Stimulated activated naive CD8-positive, alpha-beta T cell treated with anti-CD3 and anti-CD28 coated beads, Interleukin-15, Interleukin-2, amounts not matched to agents 100 U/mL and 50 U/mL, for 24 hours (primary cell): Measurements from ENCODE around the gene LASP1.
"Not testable (repeated sequence)": the region's sequence is repeated elsewhere in the genome, so short reads cannot be mapped to it uniquely, and the experiment has no call there.

ENCODE experiments used
- ATAC-seq: fragments of 150-1000 bp; cut with Tn5 transposase; one replicate; pipeline ENCODE4 v1.10.0; 2021
- DNase-seq: peaks from one replicate; pipeline ENCODE4 v3.0.0; 2021

The LASP1 gene

DNA sequence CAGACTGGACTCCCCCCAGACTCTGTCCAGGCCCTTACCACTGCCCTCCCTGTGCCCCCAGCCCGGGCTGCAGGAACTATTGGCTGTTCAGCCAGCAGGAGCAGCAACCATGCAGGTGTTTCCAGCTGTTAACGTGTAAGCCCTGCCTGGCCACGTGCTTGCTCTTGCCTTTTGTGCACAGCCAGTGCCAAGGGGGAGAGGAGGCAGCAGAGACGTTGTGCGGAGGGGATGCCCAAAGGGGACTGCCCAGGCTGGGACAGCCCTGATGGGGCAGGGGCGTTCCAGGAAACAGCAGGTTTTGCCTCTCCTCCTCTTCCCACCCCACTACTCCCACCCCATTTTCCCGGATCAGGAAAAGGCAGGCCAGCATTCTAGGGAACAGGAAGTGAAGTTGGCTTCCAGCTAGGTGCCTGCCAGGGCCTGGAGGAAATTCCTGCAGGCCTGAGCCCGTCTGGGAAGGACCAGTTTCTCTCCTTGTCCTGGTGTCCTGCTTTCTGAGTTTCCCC is 38.9 kb downstream of the LASP1 start:
- ATAC-seq (peak; percentile 53), DNase-seq (no peak)

GRCh38 chr17:38910325-38910724 is 40.5 kb downstream of the LASP1 start:
- DNase-seq (no peak), ATAC-seq (no peak)

DNA sequence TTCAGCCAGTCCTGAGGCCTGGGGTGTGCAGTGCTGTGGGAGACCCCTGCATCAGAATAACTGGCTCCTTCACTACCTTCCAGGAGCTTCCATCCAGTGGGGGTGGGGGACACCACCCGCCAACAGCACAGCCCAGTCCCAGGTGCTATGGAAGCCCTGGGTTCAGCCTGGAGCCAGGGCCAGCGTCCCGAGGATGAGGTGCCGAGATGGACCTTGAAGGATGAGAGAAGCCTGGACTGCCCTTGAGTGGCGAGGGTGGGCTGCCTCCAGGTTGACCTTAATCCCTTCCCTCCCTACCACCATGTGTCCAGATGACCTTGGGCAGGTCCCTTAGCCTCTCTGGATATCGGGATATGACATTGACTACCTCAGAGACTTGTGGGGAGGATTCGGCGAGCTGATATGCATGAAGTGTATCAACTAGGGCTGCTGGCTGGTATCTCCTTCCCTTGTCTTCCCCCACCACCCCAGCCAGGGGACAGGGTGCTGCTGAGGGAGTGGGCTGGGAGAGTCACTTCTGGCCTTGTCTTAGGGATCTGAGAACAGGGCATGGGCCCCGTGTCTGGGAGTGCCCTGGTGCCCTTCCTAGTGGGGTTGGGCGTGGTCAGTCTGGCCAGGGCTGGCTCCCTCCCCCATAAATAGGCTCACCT is 41.3 kb downstream of the LASP1 start:
- no peak for DNase-seq
- no peak for ATAC-seq

DNA sequence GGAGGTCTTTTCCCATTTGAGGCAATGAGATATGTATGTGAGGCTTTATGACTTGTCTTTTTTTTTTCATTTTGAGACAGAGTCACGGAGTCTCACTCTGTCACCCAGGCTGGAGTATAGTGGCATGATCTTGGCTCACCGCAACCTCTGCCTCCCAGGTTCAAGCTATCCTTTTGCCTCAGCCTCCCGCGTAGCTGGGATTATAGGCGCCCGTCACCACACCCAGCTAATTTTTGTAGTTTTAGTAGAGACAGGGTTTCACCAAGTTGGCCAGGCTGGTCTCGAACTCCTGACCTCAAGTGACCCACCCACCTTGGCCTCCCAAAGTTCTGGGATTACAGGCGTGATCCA is 41.8 kb downstream of the LASP1 start:
- not testable (repeated sequence) for ATAC-seq, DNase-seq

DNA sequence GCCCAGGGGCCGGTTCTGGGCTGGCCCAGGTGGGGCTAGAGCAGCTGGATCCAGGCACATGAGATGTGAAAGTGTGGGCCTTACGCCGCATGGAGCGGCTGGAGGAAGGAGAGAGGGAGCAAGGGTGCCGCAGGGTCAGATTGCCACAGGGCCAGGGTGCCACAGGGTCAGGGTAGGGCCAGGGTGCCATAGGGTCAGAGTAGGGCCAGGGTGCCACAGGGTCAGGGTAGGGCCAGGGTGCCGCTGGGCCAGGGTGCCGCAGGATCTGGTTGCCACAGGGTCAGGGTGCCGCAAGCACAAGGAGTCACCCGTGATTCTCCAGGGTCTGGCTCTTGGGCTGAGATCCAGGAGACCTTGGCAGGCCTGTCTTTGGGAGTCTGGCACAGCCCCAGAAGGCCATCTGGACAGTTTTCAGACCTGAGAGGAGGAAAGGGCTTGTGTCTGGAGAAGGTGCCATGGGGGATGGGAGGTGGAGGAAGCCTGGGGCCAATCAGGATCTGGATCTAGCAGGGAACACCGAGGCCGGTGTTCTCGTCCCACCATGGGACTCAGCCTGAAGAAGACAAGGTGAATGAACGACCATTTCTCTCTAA is 42.5 kb downstream of the LASP1 start:
- DNase-seq (no peak), ATAC-seq (no peak)

GRCh38 chr17:38914741-38915638 is 45.1 kb downstream of the LASP1 start:
- ATAC-seq, result peak; percentile 21
- DNase-seq, result no peak

DNA sequence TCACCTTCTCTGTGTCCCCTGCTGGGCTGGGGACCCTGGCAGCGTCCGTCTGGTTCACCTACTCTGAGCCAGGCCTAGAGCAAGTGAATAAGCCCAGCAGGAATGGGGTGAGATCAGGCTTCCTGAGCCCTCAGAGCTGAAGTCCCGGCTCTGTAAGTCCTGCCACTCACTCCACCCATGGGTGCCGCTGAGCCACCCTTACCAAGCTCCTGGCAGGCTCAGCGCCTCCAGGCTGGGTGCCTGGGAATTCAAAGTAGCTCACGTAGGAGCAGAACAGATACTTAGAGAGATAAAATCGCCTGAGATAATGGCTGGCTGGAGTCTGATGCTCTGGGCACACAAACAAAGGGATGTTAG is 45.8 kb downstream of the LASP1 start:
- DNase-seq (no peak), ATAC-seq (no peak)

DNA sequence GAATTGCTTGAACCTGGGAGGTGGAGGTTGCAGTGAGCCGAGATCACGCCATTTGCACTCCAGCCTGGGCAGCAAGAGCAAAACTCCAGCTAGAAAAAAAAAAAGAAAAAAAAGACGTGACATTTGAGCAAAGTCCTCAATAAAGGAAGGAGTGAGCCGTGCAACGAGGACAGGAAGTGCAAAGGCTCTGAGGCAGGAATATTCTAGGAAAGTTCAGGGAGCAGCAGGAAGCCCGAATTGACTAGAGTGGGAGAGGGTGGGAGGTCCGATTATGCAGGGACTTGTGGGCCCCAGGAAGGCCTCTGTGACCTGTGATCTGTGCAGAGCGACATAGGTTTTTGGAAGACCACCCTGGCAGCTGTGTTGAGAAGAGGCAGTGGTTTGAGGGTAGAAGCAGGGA is 46.9 kb downstream of the LASP1 start:
- no peak for DNase-seq
- no peak for ATAC-seq

- ATAC-seq, result no peak
- DNase-seq, result no peak
Measured at GRCh38 chr17:38917259-38917658, 47.4 kb downstream of the LASP1 start.

DNA sequence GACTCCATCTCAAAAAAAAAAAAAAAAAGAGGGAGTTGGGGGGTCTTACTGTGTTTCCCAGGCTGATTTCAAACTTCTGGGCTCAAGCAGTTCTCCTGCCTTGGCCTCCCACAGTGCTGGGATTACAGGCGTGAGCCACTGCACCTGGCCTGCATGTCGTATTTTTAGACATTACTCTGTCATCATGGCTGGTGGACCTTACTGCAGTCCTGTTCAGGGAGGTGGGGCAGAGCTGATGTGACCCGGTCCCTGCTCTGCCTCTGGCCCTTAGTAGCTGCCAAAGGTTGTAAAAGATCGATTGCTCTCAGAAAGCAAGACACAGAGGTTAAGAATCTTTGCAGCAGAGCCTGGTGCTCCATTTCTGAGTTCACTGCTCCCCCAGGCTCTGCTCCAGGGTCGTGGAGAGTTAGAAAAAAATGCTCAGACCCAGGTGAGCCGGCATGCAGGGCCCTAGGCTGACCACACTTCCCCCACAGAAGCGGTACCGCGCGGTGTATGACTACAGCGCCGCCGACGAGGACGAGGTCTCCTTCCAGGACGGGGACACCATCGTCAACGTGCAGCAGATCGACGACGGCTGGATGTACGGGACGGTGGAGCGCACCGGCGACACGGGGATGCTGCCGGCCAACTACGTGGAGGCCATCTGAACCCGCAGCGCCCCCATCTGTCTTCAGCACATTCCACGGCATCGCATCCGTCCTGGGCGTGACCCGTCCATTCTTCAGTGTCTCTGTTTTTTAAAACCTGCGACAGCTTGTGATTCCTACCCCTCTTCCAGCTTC is 48.5 kb downstream of the LASP1 start:
- no peak for ATAC-seq
- DNase-seq, result no peak

DNA sequence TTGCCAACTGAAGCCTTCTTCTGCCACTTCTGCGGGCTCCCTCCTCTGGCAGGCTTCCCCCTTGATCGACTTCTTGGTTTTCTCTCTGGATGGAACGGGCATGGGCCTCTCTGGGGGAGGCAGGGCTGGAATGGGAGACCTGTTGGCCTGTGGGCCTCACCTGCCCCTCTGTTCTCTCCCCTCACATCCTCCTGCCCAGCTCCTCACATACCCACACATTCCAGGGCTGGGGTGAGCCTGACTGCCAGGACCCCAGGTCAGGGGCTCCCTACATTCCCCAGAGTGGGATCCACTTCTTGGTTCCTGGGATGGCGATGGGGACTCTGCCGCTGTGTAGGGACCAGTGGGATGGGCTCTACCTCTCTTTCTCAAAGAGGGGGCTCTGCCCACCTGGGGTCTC is 49.1 kb downstream of the LASP1 start:
- ATAC-seq (no peak), DNase-seq (no peak)

GRCh38 chr17:38919316-38920078 is 49.6 kb downstream of the LASP1 start:
- no peak for DNase-seq

DNA sequence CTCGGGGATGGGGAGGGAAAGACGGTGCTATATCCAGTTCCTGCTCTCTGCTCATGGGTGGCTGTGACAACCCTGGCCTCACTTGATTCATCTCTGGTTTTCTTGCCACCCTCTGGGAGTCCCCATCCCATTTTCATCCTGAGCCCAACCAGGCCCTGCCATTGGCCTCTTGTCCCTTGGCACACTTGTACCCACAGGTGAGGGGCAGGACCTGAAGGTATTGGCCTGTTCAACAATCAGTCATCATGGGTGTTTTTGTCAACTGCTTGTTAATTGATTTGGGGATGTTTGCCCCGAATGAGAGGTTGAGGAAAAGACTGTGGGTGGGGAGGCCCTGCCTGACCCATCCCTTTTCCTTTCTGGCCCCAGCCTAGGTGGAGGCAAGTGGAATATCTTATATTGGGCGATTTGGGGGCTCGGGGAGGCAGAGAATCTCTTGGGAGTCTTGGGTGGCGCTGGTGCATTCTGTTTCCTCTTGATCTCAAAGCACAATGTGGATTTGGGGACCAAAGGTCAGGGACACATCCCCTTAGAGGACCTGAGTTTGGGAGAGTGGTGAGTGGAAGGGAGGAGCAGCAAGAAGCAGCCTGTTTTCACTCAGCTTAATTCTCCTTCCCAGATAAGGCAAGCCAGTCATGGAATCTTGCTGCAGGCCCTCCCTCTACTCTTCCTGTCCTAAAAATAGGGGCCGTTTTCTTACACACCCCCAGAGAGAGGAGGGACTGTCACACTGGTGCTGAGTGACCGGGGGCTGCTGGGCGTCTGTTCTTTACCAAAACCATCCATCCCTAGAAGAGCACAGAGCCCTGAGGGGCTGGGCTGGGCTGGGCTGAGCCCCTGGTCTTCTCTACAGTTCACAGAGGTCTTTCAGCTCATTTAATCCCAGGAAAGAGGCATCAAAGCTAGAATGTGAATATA is 50.8 kb downstream of the LASP1 start:
- ATAC-seq (no peak), DNase-seq (no peak)

More at GRCh38 chr17:38919316-38920078, 49.6 kb downstream of the LASP1 start:
- no peak for ATAC-seq

GRCh38 chr17:38921756-38922411 is 52.0 kb downstream of the LASP1 start:
- DNase-seq (no peak), ATAC-seq (no peak)

DNA sequence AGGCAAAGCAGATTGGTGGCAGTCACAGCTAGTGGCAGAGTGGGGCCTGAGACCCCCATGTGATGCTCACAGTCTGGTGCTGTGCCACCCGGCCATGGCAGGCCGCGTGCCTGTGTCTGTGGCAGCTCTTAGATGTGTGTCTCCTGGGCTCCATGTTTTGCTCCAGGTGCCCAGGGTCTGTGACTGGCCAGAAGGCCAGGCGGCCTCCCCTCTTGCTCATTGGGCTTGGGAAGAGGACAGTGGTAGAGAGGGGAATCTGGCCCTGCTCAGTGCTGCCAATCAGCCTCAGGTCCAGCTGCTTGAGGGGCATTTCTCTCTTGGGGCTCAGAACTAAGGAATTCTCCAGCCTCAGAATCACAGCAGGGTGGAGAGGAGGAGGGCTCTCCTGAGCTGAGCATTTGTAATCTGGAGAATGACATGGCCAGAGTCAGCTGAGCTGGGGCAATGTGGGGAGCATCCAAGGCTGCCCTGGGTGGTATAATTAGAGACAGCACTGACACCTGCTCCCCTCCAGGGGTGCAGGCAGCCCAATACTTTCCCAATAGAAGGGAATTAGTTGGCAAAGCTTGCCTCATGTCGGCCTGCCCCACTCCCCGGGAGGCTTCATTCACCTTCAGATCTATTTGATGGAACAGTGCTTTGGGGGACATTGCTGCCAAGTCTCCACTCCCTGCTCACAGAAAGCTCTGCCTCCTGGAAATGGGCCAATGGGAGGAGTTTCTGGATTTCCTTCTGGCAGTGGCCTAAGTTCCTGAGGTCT is 52.9 kb downstream of the LASP1 start:
- ATAC-seq (no peak), DNase-seq (no peak)

DNA sequence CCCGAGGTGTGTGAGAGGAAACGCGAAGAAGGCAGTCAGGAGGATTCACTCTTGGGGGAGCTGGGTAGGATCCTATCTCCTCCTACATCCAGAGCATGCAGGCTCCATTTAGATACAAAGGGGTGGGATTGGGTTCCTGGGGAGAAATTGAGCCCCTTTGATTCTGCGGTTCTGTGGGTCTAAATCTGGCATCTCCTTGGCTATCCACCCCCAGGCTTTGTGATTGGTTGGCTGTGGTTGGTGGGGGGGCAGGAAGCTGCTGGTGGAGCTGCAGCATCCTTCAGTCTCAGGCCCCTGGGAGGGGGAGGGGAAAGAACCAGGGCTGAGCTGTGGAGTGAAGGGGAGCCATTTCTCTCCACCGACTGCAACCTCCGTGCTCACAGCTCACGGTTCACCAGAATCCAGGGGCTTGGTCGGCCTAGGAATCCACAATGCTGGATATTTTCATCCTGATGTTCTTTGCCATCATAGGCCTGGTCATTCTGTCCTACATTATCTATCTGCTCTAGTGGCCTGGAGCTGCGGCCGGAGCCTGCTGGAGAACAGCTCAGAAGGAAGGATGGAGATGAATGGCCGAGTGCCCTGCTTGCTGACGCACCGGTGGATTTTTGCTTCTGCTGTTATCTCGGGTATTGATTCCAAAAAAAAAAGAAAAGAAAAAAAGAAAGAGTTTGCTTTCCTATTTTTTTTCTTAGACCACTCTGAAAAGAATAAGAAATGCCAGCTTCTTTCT is 55.6 kb downstream of the LASP1 start, which contains the start of gene LASP1NB:
Gene LASP1NB, plus strand, starts transcription at position 352 of the 733 bp plus-strand sequence.
- DNase-seq (peak; percentile 78), ATAC-seq (peak; percentile 43)

DNA sequence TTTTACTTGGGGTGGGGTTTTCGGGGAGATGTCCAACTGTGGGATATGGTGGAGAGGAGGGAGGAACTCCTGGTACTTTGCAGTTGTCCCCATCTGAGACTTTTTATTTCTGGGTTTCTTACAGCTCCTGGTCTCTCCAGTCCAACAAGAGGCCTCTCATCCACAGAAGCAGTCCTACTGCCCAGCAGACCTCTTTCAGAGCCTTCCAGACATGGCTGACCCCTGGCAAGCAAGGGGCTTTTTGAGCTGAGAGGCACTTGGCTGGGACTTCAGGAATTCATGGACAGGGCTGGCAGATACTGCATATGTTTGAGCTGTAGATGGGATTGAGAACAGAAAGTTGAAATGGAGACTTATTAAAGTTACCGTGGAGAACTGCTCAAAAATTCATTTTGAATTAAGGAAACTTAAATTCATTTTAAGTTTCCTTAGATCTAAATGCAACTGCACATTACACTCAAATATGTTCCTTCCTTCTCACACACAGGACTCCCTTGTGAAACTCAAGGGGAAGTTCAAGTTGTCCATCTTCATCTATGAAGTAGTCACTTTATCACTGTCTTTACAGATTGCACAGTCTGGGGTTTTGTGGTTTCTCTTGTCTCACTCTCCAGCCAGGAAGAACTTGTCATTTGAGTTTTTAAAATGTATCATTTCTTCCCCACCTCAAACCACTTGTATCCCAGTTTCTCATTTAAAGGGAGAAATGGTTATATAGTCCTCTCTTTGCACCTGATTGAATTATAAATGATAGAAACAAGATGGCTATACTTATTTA is 56.6 kb downstream of the LASP1 start:
- ATAC-seq (peak; percentile 89), DNase-seq (no peak)
